ENCODE results near the gene FUS. TPM values are rescaled to one million over a fixed set of nuclear protein-coding genes. Genes with fewer than 3 reads are reported as not detected.

Gene FUS
- 151 TPM for total RNA-seq

GRCh38 chr16:31179747-31180459 lies at the start of gene FUS:
Gene FUS (plus strand): TSS chr16:31180139. CDS start chr16:31180215, 76 bp downstream.

GRCh38 chr16:31135535-31136286 lies 44.2 kb upstream of the FUS start, which contains the start of gene PRSS8:
Gene PRSS8 (minus strand): TSS chr16:31135727. CDS start chr16:31135498, 229 bp downstream.

GRCh38 chr16:31149894-31150890 lies 29.7 kb upstream of the FUS start, which contains the start of gene PRSS36:
Gene PRSS36 (minus strand): TSS chr16:31150066. CDS start chr16:31150035, 31 bp downstream.

GRCh38 chr16:31202414-31203375 lies 22.8 kb downstream of the FUS start, which contains the start of gene PYCARD:
Gene PYCARD (minus strand): TSS chr16:31202760. CDS start chr16:31202690, 70 bp downstream.

GRCh38 chr16:31213877-31214707 lies 34.2 kb downstream of the FUS start, which contains the start of gene TRIM72:
Gene TRIM72 (plus strand): TSS chr16:31214119. CDS start chr16:31214739, 620 bp downstream.

GRCh38 chr16:31216422-31217135 lies 36.6 kb downstream of the FUS start, which contains the start of gene PYDC1:
Gene PYDC1 (minus strand): TSS chr16:31217135. CDS start chr16:31217028, 107 bp downstream.

Small RNAs within 50 kb of the gene (small RNA-seq; reads per million reads assigned to genes)
- gene AC009088.4 (ENCODE audit: low replicate concordance) (not detected), gene NDUFA3P6 (ENCODE audit: low replicate concordance) (not detected)

Other genes starting within 250 kb of the FUS start
- 21.8 TPM for gene ORAI3, start 231.1 kb upstream of the FUS start, total RNA-seq
- 9.5 TPM for gene SETD1A, start 222.4 kb upstream of the FUS start, total RNA-seq
- 11.3 TPM for gene HSD3B7, start 194.9 kb upstream of the FUS start, total RNA-seq
- 2.6 TPM for gene STX1B, start 169.5 kb upstream of the FUS start, total RNA-seq
- gene STX4, start 146.6 kb upstream of the FUS start, total RNA-seq: 30.0 TPM
- 6.5 TPM for gene ZNF668, start 105.9 kb upstream of the FUS start, total RNA-seq
- 17.9 TPM for gene ZNF646, start 105.7 kb upstream of the FUS start, total RNA-seq
- gene PRSS53, start 91.2 kb upstream of the FUS start, total RNA-seq: 1.1 TPM
- 58.7 TPM for gene VKORC1, start 85.3 kb upstream of the FUS start, total RNA-seq
- gene BCKDK, start 71.8 kb upstream of the FUS start, total RNA-seq: 32.8 TPM
- gene KAT8, start 62.5 kb upstream of the FUS start, total RNA-seq: 59.0 TPM
- 30.2 TPM for gene PRSS8, start 44.4 kb upstream of the FUS start, total RNA-seq
- 0.76 TPM for gene PRSS36, start 30.1 kb upstream of the FUS start, total RNA-seq
- gene PYCARD, start 22.6 kb downstream of the FUS start, total RNA-seq: 23.4 TPM
- gene TRIM72, start 34.0 kb downstream of the FUS start, total RNA-seq: 13.8 TPM
- gene PYDC1, start 37.0 kb downstream of the FUS start, total RNA-seq: not detected
- 10.9 TPM for gene ITGAM, start 79.8 kb downstream of the FUS start, total RNA-seq
- 9.5 TPM for gene ITGAX, start 175.0 kb downstream of the FUS start, total RNA-seq
- gene ITGAD, start 213.2 kb downstream of the FUS start, total RNA-seq: 0.18 TPM
- gene COX6A2, start 248.2 kb downstream of the FUS start, total RNA-seq: 57.8 TPM